DOHH2 (cell line): ENCODE measurements around the gene SMG6.

ENCODE experiments used
- H3F3A ChIP-seq: fragments of 200-600 bp; sonication (generic), shearing (Covaris generic); 2 replicates; pipeline ENCODE4 v1.6.0; 2016; ENCODE audit warnings: antibody characterized with exemption, mild to moderate bottlenecking; ENCODE audit not compliant: control insufficient read depth, insufficient read depth
- H3K27ac ChIP-seq: fragments of 200-600 bp; sonication (generic); 2 replicates; pipeline ENCODE4 v1.5.1; 2014; ENCODE audit warnings: low read depth, mild to moderate bottlenecking, low read length, moderate library complexity
- H3K27me3 ChIP-seq: fragments of 200-600 bp; sonication (generic); 2 replicates; pipeline ENCODE4 v1.6.1; 2014; ENCODE audit warnings: mild to moderate bottlenecking, low read length, mixed read lengths; ENCODE audit not compliant: control insufficient read depth
- H3K36me3 ChIP-seq: fragments of 200-600 bp; sonication (generic); 2 replicates; pipeline ENCODE4 v1.6.1; 2014; ENCODE audit warnings: mild to moderate bottlenecking, low read length, moderate library complexity, mixed read lengths; ENCODE audit not compliant: control insufficient read depth
- H3K4me1 ChIP-seq: fragments of 200-600 bp; sonication (generic); 2 replicates; pipeline ENCODE4 v1.6.1; 2014; ENCODE audit warnings: mild to moderate bottlenecking, low read length, mixed read lengths; ENCODE audit not compliant: control insufficient read depth
- H3K4me2 ChIP-seq: fragments of 200-600 bp; sonication (generic); 2 replicates; pipeline ENCODE4 v1.6.0; 2014; ENCODE audit warnings: mild to moderate bottlenecking, low read length, moderate library complexity
- H3K4me3 ChIP-seq: fragments of 200-600 bp; sonication (generic); 2 replicates; pipeline ENCODE4 v1.5.1; 2014; ENCODE audit warnings: mild to moderate bottlenecking, low read length, mixed read lengths
- H3K79me2 ChIP-seq: fragments of 200-600 bp; sonication (generic); 2 replicates; pipeline ENCODE4 v1.6.1; 2014; ENCODE audit warnings: mild to moderate bottlenecking, low read length, mixed read lengths; ENCODE audit not compliant: control insufficient read depth
- H3K9me2 ChIP-seq: fragments of 200-600 bp; sonication (generic); replicated peaks from 2 replicates; pipeline ENCODE4 v1.6.1; 2014; ENCODE audit warnings: mild to moderate bottlenecking, low read length, mixed read lengths; ENCODE audit not compliant: control insufficient read depth
- H3K9me3 ChIP-seq: fragments of 200-600 bp; sonication (generic); 2 replicates; pipeline ENCODE4 v1.6.1; 2014; ENCODE audit warnings: antibody characterized with exemption, low read length, mixed read lengths; ENCODE audit not compliant: control insufficient read depth, insufficient read depth
- H4K20me1 ChIP-seq: fragments of 200-600 bp; sonication (generic); 2 replicates; pipeline ENCODE4 v1.6.0; 2014; ENCODE audit warnings: low read depth, mild to moderate bottlenecking, antibody characterized with exemption, low read length, moderate library complexity; ENCODE audit not compliant: control insufficient read depth, insufficient read depth
- CTCF ChIP-seq: fragments of 200-600 bp; sonication (generic); IDR thresholded peaks from one replicate; pipeline ENCODE4 v1.5.1; 2014; ENCODE audit warnings: antibody characterized with exemption, mild to moderate bottlenecking, low read depth, low read length; ENCODE audit not compliant: poor library complexity, severe bottlenecking
- EZH2phosphoT487 ChIP-seq: fragments of 200-600 bp; sonication (generic); IDR thresholded peaks from 2 replicates; pipeline ENCODE4 v1.6.1; 2017; ENCODE audit warnings: borderline replicate concordance, mild to moderate bottlenecking, antibody characterized with exemption, low read length, moderate library complexity, mixed read lengths

The SMG6 gene

GRCh38 chr17:2077040-2077439 is 226.5 kb downstream of the SMG6 start:
- Histone ChIP-seq H3K27me3 (no peaks in the 10 kb centered on the region), H3K27ac (no peak overlapping the region), H4K20me1 (no peaks in the 10 kb centered on the region), H3K4me3 (no peak overlapping the region), H3K36me3 (peaks cover 12% of the 10 kb centered on the region), H3K4me2 (no peak overlapping the region), H3K79me2 (no peaks in the 10 kb centered on the region), H3K9me2 (no peaks in the 10 kb centered on the region), H3K4me1 (no peaks in the 10 kb centered on the region), H3K9me3 (no peaks in the 10 kb centered on the region), H3F3A (peaks cover 4% of the 10 kb centered on the region; the same call in 1 of the 2 replicates)
- TF ChIP-seq CTCF (no peak), EZH2phosphoT487 (no peak)

DNA sequence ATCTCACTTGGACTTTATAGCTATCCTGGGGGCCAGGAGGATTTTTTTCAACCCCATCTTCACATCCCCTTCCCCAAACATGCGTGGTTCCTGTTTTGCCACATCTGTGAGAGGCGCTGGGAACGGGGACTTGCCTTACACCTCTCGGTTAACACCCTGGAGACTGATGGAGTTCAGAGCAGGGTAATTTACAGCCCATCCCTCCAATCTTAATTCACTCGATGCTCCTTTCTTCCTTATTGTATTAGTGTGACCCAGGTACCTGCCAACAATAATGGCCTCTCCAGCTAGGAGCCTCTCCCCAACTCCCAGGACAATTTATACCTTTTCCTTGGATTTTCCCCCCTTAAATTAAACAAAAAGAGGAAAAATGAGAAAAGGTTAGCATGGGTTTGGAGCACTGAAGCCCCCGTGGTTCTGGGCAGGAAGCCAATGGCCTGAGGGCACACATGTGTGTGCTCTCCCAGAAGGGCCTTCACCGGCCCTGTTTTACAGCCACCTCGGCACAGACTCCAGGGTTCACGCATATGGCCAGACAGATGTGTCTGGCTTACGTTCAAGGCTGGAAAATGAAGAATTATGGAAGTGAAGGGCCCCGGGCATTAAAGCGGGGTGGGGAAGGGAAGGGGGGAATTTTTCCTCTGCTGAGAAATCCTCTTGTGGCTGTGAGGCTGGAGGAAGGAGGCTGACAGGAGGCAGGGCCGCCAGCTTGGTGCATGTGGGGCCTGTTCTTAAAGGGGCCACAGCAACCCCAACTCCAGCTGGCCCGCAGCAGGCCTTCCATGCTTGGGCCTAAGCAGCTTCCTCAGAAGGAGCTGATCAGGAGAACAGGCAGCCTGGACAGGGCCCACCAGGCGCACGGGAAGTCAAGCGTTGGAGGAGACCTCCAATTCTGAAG is 227.2 kb downstream of the SMG6 start:
- no peaks in the 10 kb centered on the region for H3K27me3 ChIP-seq
- H3K36me3 ChIP-seq: peaks cover 11% of the 10 kb centered on the region
- H3K9me2 ChIP-seq: no peaks in the 10 kb centered on the region
- H3K27ac ChIP-seq: no peak overlapping the region
- H3K4me1 ChIP-seq: no peaks in the 10 kb centered on the region
- H4K20me1 ChIP-seq: no peaks in the 10 kb centered on the region
- TF ChIP-seq EZH2phosphoT487: no peak
- TF ChIP-seq CTCF: no peak
- no peaks in the 10 kb centered on the region for H3K9me3 ChIP-seq
- no peak overlapping the region for H3K4me2 ChIP-seq
- H3K4me3 ChIP-seq: no peak overlapping the region
- H3K79me2 ChIP-seq: no peaks in the 10 kb centered on the region
- H3F3A ChIP-seq: peaks cover 4% of the 10 kb centered on the region; the same call in 1 of the 2 replicates

DNA sequence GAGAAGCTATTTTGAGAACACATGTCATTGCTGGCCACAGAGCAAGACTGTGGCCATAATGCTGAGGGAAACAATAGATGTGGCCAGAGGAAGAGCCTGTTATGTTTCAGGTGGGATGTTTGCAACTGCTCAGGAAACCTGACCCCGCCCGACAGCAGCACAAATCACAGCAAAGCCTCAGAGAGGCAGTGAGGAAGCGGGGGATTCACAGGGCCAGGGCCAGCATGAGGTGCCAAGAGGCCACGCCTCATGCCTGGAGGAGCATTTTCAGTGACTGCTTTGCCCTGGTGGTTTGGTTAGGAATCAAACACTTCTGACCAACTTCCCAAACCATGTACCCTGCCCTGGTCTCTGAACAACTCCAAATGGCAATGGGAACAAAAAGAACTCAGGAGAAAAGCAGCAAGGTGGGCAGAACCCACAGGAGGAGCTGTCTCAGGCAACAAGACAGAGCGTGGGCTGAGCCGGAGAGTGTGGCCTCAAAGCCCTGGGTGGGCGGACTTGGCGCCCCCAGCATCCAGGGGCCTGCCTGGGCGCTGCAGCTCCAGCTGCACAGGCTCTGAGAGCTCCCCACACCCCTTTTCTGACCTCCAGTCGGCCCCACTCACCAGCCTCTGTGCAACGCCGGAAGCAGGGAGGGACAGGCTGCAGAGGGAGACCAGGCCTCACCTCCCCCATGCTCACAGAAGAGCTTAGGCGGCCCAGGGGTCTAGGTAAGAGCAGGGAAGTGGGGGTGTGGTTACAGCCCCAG is 228.1 kb downstream of the SMG6 start:
- peaks cover 8% of the 10 kb centered on the region for H3K36me3 ChIP-seq
- H3K4me1 ChIP-seq: no peaks in the 10 kb centered on the region
- H3K27ac ChIP-seq: no peak overlapping the region

More for the DNA sequence above, 228.1 kb downstream of the SMG6 start:
- Histone ChIP-seq H3K9me3 (no peaks in the 10 kb centered on the region), H3K79me2 (no peaks in the 10 kb centered on the region), H3F3A (peaks cover 4% of the 10 kb centered on the region; the same call in 1 of the 2 replicates), H3K4me3 (no peak overlapping the region), H3K27me3 (no peaks in the 10 kb centered on the region), H3K9me2 (no peaks in the 10 kb centered on the region), H4K20me1 (no peaks in the 10 kb centered on the region), H3K4me2 (no peak overlapping the region)
- TF ChIP-seq EZH2phosphoT487 (no peak), CTCF (no peak)
